ENCODE measurements around the gene MINDY4.

The MINDY4 gene

DNA sequence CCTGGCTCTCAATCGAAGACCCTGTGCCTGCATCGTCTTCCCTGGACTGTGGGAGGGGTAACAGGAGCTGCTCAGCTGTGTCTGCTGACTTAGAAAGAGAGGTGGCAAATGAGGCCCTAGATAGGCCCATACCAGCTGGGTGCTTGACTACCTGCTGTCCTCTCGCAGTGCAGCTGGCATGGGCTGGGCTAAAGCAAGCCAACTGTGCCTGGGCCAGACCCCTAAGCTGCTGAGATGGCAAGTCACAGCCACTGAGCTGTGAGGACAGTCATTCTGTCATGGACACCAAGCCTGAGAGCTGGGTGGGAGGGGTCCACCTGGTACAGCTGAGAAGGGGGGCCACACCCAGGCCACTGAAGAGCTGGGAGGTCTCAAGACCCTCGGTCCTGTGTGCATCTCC is 94.6 kb downstream of the MINDY4 start:
- H3K36me3 ChIP-seq, result no peaks in the 10 kb centered on the region
- no peaks in the 10 kb centered on the region for H3K27me3 ChIP-seq (ENCODE audit: insufficient read depth, low read depth, severe bottlenecking)
- H3K27ac ChIP-seq, result no peak overlapping the region
- no peak for TF ChIP-seq CTCF (IDR thresholded peaks at IDR 0.05; ENCODE audit: low read depth, low read length)
- H3K9me3 ChIP-seq (ENCODE audit: severe bottlenecking), result no peaks in the 10 kb centered on the region
- DNase-seq, result no peak
- no peak overlapping the region for H3K4me3 ChIP-seq (ENCODE audit: low read depth, low read length)

DNA sequence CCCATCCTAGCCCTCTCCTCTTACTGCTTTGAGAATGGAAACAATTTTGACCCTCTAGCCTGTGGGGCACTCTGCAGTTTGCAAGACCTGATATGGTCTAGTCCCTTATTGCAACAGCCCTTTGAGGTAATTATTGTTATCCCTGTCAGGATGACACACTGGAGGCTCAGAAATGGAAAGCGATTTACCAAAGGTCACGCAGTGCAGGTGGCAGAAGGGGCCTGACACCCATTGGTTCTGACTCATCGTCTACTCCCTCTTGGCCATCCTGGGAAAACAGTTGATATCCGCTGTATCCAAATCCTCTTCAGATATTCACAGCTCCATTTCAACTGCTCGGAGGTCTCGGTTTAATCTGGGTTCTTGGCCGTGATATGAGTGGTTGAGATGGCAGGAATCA is 95.7 kb downstream of the MINDY4 start:
- no peaks in the 10 kb centered on the region for H3K9me3 ChIP-seq (ENCODE audit: severe bottlenecking)
- no peak overlapping the region for H3K27ac ChIP-seq
- no peaks in the 10 kb centered on the region for H3K36me3 ChIP-seq
- DNase-seq, result no peak
- H3K4me3 ChIP-seq (ENCODE audit: low read depth, low read length), result no peak overlapping the region
- no peaks in the 10 kb centered on the region for H3K27me3 ChIP-seq (ENCODE audit: insufficient read depth, low read depth, severe bottlenecking)
- no peak for TF ChIP-seq CTCF (IDR thresholded peaks at IDR 0.05; ENCODE audit: low read depth, low read length)

DNA sequence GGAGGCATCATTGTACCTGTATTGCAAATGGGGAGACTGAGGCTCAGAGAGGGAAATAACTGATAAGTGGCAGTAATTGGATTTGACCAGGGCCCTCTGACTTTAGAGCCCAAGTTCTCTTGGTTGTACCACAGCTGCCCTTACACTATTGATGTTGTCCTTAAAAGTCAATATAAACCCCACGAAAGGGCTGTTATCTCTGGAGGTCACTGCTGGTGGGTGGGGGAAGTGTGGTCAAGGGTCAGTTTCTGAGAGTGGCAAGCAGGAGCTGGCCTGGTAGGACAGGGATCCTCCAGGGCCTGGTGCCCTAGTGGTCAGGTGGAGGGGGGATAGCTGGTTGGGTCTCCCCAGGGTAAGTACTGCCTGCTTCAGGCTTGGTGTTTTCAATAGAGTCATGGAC is 96.3 kb downstream of the MINDY4 start:
- TF ChIP-seq CTCF (IDR thresholded peaks at IDR 0.05; ENCODE audit: low read depth, low read length), result no peak
- H3K27ac ChIP-seq, result no peak overlapping the region
- no peak for DNase-seq
- H3K9me3 ChIP-seq (ENCODE audit: severe bottlenecking), result no peaks in the 10 kb centered on the region
- no peak overlapping the region for H3K4me3 ChIP-seq (ENCODE audit: low read depth, low read length)
- no peaks in the 10 kb centered on the region for H3K36me3 ChIP-seq
- no peaks in the 10 kb centered on the region for H3K27me3 ChIP-seq (ENCODE audit: insufficient read depth, low read depth, severe bottlenecking)

GRCh38 chr7:30869794-30870611 is 98.8 kb downstream of the MINDY4 start:
- Histone ChIP-seq H3K36me3 (no peaks in the 10 kb centered on the region), H3K27ac (no peak overlapping the region), H3K9me3 (ENCODE audit: severe bottlenecking) (no peaks in the 10 kb centered on the region), H3K4me3 (ENCODE audit: low read depth, low read length) (no peak overlapping the region), H3K27me3 (ENCODE audit: insufficient read depth, low read depth, severe bottlenecking) (no peaks in the 10 kb centered on the region)
- no peak for TF ChIP-seq CTCF (IDR thresholded peaks at IDR 0.05; ENCODE audit: low read depth, low read length)
- DNase-seq, result no peak

DNA sequence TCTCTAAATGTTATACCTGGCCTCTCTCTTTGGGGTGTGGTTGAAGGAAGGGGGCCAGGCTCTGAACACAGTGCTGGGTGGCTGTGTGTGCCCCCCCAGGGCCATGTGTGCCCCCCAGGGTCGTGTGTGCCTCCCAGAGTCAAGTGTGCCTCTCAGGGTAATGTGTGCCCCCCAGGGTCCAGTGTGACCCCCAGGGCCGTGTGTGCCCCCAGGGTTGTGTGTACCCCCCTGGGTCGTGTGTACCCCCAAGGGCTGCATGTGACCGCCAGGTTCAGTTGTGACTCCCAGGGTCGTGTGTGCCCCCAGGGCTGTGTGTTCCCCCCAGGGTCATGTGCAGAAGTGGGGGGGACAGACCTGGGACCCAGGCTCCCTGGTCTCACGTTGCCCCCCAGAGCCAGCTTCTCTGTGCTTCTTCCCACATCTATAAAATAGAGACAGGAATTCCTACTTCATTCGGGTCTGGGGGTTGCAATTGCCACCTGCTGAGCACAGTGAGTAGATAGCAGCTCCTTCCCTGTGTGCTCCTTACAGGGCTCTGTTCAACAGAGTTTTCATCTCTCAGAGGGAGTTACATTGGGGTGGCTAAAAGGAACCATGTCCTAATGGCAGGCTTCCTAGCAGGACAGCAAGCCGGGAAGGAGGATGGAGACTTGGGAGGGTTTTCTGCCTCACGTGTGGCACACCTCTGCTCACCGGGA is 99.8 kb downstream of the MINDY4 start:
- Histone ChIP-seq H3K27me3 (ENCODE audit: insufficient read depth, low read depth, severe bottlenecking) (no peaks in the 10 kb centered on the region), H3K4me3 (ENCODE audit: low read depth, low read length) (no peak overlapping the region), H3K27ac (no peak overlapping the region), H3K9me3 (ENCODE audit: severe bottlenecking) (no peaks in the 10 kb centered on the region), H3K36me3 (no peaks in the 10 kb centered on the region)
- no peak for DNase-seq
- TF ChIP-seq CTCF (IDR thresholded peaks at IDR 0.05; ENCODE audit: low read depth, low read length), result no peak
